ENCODE data around the gene GRID2. TPM values are rescaled to one million over a fixed set of nuclear protein-coding genes. Genes with fewer than 3 reads are reported as not detected.

The GRID2 gene
- total and polyA plus RNA-seq, 8 donors, result 6.4 TPM; not detected in 7

- H3K4me3 ChIP-seq, result no peak overlapping the region
- H3K4me1 ChIP-seq, result peaks cover 6 to 9% (median 8%) of the 10 kb centered on the region in 4 donors
- peak in 1 of 2 donors; percentile 3 for DNase-seq
- no peaks in the 10 kb centered on the region for H3K9me3 ChIP-seq
- no peak overlapping the region for H3K27ac ChIP-seq
- TF ChIP-seq POLR2A (IDR thresholded peaks at IDR 0.05) (no peak), POLR2AphosphoS5 (IDR thresholded peaks at IDR 0.05) (no peak), EP300 (IDR thresholded peaks at IDR 0.05) (no peak), CTCF (IDR thresholded peaks at IDR 0.05) (no peak)
- intact Hi-C loops (cut with DNase I; ENCODE audit: low total_unique reads), result no loop called here
- H3K27me3 ChIP-seq, result peaks cover 0 to 25% (median 10%) of the 10 kb centered on the region in 3 donors
- no peaks in the 10 kb centered on the region for H3K36me3 ChIP-seq
Measured at GRCh38 chr4:92299152-92299551, 4.6 kb upstream of the GRID2 start.

GRCh38 chr4:92304121-92304520 is 355 bp downstream of the GRID2 start:
- TF ChIP-seq CTCF (IDR thresholded peaks at IDR 0.05) (no peak), EP300 (IDR thresholded peaks at IDR 0.05) (no peak), POLR2A (IDR thresholded peaks at IDR 0.05) (no peak), POLR2AphosphoS5 (IDR thresholded peaks at IDR 0.05) (no peak)
- Histone ChIP-seq H3K4me1 (peaks cover 18 to 31% (median 28%) of the 10 kb centered on the region in 4 donors), H3K27ac (no peak overlapping the region), H3K27me3 (peaks cover 0 to 54% (median 30%) of the 10 kb centered on the region in 3 donors), H3K9me3 (no peaks in the 10 kb centered on the region), H3K36me3 (no peaks in the 10 kb centered on the region), H3K4me3 (peak overlapping the region; percentile 44 to 54 (median 45))
- DNase-seq, result peak in 1 of 2 donors; percentile 28
- intact Hi-C loops (cut with DNase I; ENCODE audit: low total_unique reads), result no loop called here
- 1 to 5% (median 2%) methylated on average over 19 to 22 of the region's 22 CpGs for WGBS, 5 donors

- Histone ChIP-seq H3K27ac (peak overlapping the region in 1 of 5 donors; percentile 69), H3K9me3 (no peaks in the 10 kb centered on the region), H3K27me3 (peaks cover 0 to 54% (median 30%) of the 10 kb centered on the region in 3 donors), H3K36me3 (no peaks in the 10 kb centered on the region), H3K4me1 (peaks cover 18 to 31% (median 28%) of the 10 kb centered on the region in 4 donors), H3K4me3 (peak overlapping the region; percentile 44 to 54 (median 45))
- peak in 1 of 2 donors; percentile 32 for DNase-seq
- intact Hi-C loops (cut with DNase I; ENCODE audit: low total_unique reads), result no loop called here
- 2 to 9% (median 6%) methylated on average over 18 of the region's 18 CpGs for WGBS, 5 donors
- TF ChIP-seq POLR2AphosphoS5 (IDR thresholded peaks at IDR 0.05) (no peak), POLR2A (IDR thresholded peaks at IDR 0.05) (no peak)
Measured at GRCh38 chr4:92304606-92305005, 840 bp downstream of the GRID2 start.

GRCh38 chr4:92305148-92305877 is 1.5 kb downstream of the GRID2 start:
- intact Hi-C loops (cut with DNase I; ENCODE audit: low total_unique reads), result no loop called here
- Histone ChIP-seq H3K36me3 (no peaks in the 10 kb centered on the region), H3K27ac (peak overlapping the region in 1 of 5 donors; percentile 69), H3K4me1 (peaks cover 18 to 31% (median 28%) of the 10 kb centered on the region in 4 donors), H3K27me3 (peaks cover 0 to 54% (median 30%) of the 10 kb centered on the region in 3 donors), H3K9me3 (no peaks in the 10 kb centered on the region), H3K4me3 (peak overlapping the region; percentile 44 to 54 (median 45))
- DNase-seq, result peak; percentile 43 to 88
- TF ChIP-seq EP300 (IDR thresholded peaks at IDR 0.05) (no peak), POLR2AphosphoS5 (IDR thresholded peaks at IDR 0.05) (no peak), POLR2A (IDR thresholded peaks at IDR 0.05) (no peak), CTCF (IDR thresholded peaks at IDR 0.05) (no peak)
- 1 to 2% (median 2%) methylated on average over 45 to 68 of the region's 68 CpGs for WGBS, 5 donors

Data from stomach (tissue), 9 donors.